ENCODE measurements around the gene RCAN2. TPM values are rescaled to one million over a fixed set of nuclear protein-coding genes. Genes with fewer than 3 reads are reported as not detected.

Gene RCAN2
- total RNA-seq, 1 experiment from 2014 or later, result 0.05 TPM

DNA sequence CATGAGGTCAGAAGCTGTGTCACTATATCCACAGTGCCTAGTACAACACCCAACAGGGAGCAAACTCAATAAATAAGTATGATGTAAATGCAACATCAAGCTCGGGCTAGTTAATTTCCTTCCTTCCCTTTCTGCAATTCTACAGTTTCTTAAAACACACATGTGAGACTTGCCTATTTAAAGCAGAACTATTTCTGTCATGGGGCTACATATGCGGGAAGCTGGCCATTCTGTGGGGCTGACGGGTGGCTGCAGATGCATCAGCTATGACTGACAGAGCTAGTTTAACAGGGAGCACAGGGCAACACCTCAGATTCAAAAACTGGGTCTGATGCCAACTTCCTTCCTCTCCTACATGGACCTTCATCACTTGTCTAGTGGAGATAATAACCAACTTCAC is 202.4 kb downstream of the RCAN2 start:
- no peak overlapping the region for H3K27ac ChIP-seq (ENCODE audit: low read length)
- TF ChIP-seq POLR2AphosphoS5 (IDR thresholded peaks at IDR 0.05; ENCODE audit: low read depth, low read length) (no peak), CTCF (IDR thresholded peaks at IDR 0.05) (no peak), SIN3A (IDR thresholded peaks at IDR 0.05; ENCODE audit: borderline replicate concordance, insufficient read depth, low read depth, low read length) (no peak), TCF7L2 (IDR thresholded peaks at IDR 0.05; ENCODE audit: low read depth, low read length) (no peak), REST (IDR thresholded peaks at IDR 0.05; ENCODE audit: insufficient read depth in 1 of 2, low read depth in 2 of 2, low read length in 1 of 2) (no peak)
- no peak overlapping the region for H3K4me3 ChIP-seq (ENCODE audit: low read depth in 2 of 2, low read length in 2 of 2)
- intact Hi-C loops (cut with micrococcal nuclease; ENCODE audit: unreplicated experiment), result no loop called here
- no peaks in the 10 kb centered on the region for H3K27me3 ChIP-seq (ENCODE audit: control insufficient read depth, insufficient read depth, low read length)
- H3K4me1 ChIP-seq (ENCODE audit: control insufficient read depth, insufficient read depth, low read length), result no peaks in the 10 kb centered on the region
- POLR2A ChIA-PET, result no interaction called here
- ATAC-seq (no peak), DNase-seq (ENCODE audit: low read depth, low spot score) (no peak)
- no TSS peak for BruUV-seq (replicated peaks)
- CTCF ChIA-PET, result no interaction called here
- in situ Hi-C loops (cut with HindIII; ENCODE audit: low pct_unique_long_range_greater_than_20kb, low sequenced_read_pairs), result no loop called here
- no peaks in the 10 kb centered on the region for H3K36me3 ChIP-seq (ENCODE audit: control insufficient read depth, insufficient read depth, low read length)
- H3K9me3 ChIP-seq (ENCODE audit: control insufficient read depth, insufficient read depth, low read depth, low read length), result no peaks in the 10 kb centered on the region

DNA sequence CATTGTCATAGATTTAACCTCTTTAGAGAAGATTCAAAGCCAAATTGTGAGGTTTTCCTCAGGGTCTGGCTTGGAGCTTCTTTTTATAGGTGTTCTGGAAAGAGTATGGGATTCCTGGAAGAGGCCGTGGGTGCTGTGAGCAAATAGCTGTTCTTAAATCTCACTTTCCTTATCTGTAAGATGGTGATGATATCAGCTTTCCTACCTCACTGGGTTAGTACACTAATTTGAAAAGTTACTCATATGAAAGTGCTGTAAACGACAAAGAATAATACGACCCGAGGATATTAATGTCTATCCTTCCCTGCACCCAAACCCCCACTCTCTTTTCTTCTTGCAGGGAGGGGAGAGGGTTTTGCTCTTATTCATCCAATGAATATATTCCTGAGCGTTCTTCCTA is 203.6 kb downstream of the RCAN2 start:
- TF ChIP-seq CTCF (IDR thresholded peaks at IDR 0.05) (no peak), TCF7L2 (IDR thresholded peaks at IDR 0.05; ENCODE audit: low read depth, low read length) (no peak), POLR2AphosphoS5 (IDR thresholded peaks at IDR 0.05; ENCODE audit: low read depth, low read length) (no peak), REST (IDR thresholded peaks at IDR 0.05; ENCODE audit: insufficient read depth in 1 of 2, low read depth in 2 of 2, low read length in 1 of 2) (no peak), SIN3A (IDR thresholded peaks at IDR 0.05; ENCODE audit: borderline replicate concordance, insufficient read depth, low read depth, low read length) (no peak)
- Histone ChIP-seq H3K4me1 (ENCODE audit: control insufficient read depth, insufficient read depth, low read length) (no peaks in the 10 kb centered on the region), H3K27me3 (ENCODE audit: control insufficient read depth, insufficient read depth, low read length) (no peaks in the 10 kb centered on the region), H3K36me3 (ENCODE audit: control insufficient read depth, insufficient read depth, low read length) (no peaks in the 10 kb centered on the region), H3K27ac (ENCODE audit: low read length) (no peak overlapping the region), H3K9me3 (ENCODE audit: control insufficient read depth, insufficient read depth, low read depth, low read length) (no peaks in the 10 kb centered on the region), H3K4me3 (ENCODE audit: low read depth in 2 of 2, low read length in 2 of 2) (no peak overlapping the region)
- POLR2A ChIA-PET, result no interaction called here
- DNase-seq (ENCODE audit: low read depth, low spot score) (no peak), ATAC-seq (no peak)
- no TSS peak for BruUV-seq (replicated peaks)
- intact Hi-C loops (cut with micrococcal nuclease; ENCODE audit: unreplicated experiment), result no loop called here
- in situ Hi-C loops (cut with HindIII; ENCODE audit: low pct_unique_long_range_greater_than_20kb, low sequenced_read_pairs), result no loop called here
- CTCF ChIA-PET, result no interaction called here
